H1 (cell line): ENCODE data around the gene TAPBPL. TPM values are rescaled to one million over a fixed set of nuclear protein-coding genes. Genes with fewer than 3 reads are reported as not detected.

Source experiments
- CBX5 ChIP-seq: fragments of 300-800, 300-1000 bp; sonication (generic); IDR thresholded peaks from 2 replicates; pipeline ENCODE4 v1.7.1; 2016; ENCODE audit warnings: antibody characterized with exemption, low read length, low read depth
- KDM4A ChIP-seq: IDR thresholded peaks from one replicate; pipeline ENCODE4 v1.7.1; 2012; ENCODE audit warnings: low read depth, mild to moderate bottlenecking, moderate library complexity, low read length, inconsistent platforms; ENCODE audit not compliant: severe bottlenecking
- PHF8 ChIP-seq: fragments of 200-600 bp; sonication (generic); conservative IDR thresholded peaks from 2 replicates; pipeline ENCODE4 v1.7.1; 2012; ENCODE audit warnings: low read depth, mild to moderate bottlenecking, inconsistent platforms, low read length, moderate library complexity
- SP4 ChIP-seq: IDR thresholded peaks from 2 replicates; pipeline ENCODE4 v1.6.1; 2012; ENCODE audit warnings: low read length, inconsistent platforms
- TAF7 ChIP-seq: optimal IDR thresholded peaks from 2 replicates; pipeline ENCODE3; 2011; ENCODE audit warnings: low read depth, mild to moderate bottlenecking, inconsistent platforms, low read length, moderate library complexity, borderline replicate concordance
- TBP ChIP-seq: IDR thresholded peaks from 2 replicates; pipeline ENCODE4 v1.6.1; 2011; ENCODE audit warnings: low read depth, low read length, improper control_type of control experiment
- polyA plus RNA-seq, 7 experiments: library from polyadenylated mRNA; depleted of rRNA in 3 of 7; stranded (reverse) in 5 of 7; unstranded in 2 of 7; fragments of >200 nt in 5 of 7; fragments of 200-250 nt in 2 of 7; gene quantifications; 1 replicate in 5 of 7; 2 replicates in 1 of 7; 4 replicates in 1 of 7; pipeline versions ENCODE4 v1.2.1 to v1.2.3, GENCODE V29; 2011 to 2013; ENCODE audit warnings: missing spikeins in 2 of 7, mixed read lengths in 2 of 7
- total RNA-seq: library from RNA; stranded (reverse); fragmentation: NEBNext Ultra II Directional; extraction: Animal tissue kit (Norgen Biotek cat#: 25700); gene quantifications from 2 replicates; pipeline ENCODE4 v1.2.1, GENCODE V29; 2021
- TF ChIP-seq, protein P1 (sequence below), 3 experiments: IDR thresholded peaks; 1 replicate in 2 of 3; 2 replicates in 1 of 3; pipeline versions ENCODE4 v1.5.1 to v1.6.1; 2011; ENCODE audit warnings: low read length in 3 of 3, mild to moderate bottlenecking in 3 of 3, inconsistent platforms in 2 of 3, low read depth in 1 of 3, moderate library complexity in 1 of 3; ENCODE audit not compliant: insufficient read depth in 1 of 3; ENCODE audit errors: control extremely low read depth in 1 of 3

Gene TAPBPL
- total and polyA plus RNA-seq, 2 of the 8 experiments (the other 6 are each of a cell fraction or from before 2014, with no cell fraction given): 0.61 to 1.5 TPM

DNA sequence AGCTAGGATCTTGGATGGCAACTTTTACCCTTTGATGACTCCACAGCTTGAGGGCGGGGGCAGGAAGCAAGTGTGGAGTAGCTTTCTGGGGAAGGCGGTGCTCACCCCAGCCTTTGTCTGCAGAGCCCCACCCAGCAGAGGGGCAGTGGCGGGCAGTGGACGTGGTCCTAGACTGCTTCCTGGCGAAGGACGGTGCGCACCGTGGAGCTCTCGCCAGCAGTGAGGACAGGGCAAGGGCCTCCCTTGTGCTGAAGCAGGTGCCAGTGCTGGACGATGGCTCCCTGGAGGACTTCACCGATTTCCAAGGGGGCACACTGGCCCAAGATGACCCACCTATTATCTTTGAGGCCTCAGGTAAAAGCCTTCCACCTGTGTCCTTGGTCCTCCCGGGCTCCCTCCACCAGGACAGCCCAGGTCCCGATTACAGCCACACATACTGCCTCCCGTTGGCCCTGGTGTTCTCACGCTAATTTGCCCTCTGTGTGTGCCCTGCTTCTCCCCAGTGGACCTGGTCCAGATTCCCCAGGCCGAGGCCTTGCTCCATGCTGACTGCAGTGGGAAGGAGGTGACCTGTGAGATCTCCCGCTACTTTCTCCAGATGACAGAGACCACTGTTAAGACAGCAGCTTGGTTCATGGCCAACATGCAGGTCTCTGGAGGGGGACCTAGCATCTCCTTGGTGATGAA, 1.2 kb downstream of the TAPBPL start (continued):
- TF ChIP-seq TAF7: no peak
- TF ChIP-seq, protein P1, sequence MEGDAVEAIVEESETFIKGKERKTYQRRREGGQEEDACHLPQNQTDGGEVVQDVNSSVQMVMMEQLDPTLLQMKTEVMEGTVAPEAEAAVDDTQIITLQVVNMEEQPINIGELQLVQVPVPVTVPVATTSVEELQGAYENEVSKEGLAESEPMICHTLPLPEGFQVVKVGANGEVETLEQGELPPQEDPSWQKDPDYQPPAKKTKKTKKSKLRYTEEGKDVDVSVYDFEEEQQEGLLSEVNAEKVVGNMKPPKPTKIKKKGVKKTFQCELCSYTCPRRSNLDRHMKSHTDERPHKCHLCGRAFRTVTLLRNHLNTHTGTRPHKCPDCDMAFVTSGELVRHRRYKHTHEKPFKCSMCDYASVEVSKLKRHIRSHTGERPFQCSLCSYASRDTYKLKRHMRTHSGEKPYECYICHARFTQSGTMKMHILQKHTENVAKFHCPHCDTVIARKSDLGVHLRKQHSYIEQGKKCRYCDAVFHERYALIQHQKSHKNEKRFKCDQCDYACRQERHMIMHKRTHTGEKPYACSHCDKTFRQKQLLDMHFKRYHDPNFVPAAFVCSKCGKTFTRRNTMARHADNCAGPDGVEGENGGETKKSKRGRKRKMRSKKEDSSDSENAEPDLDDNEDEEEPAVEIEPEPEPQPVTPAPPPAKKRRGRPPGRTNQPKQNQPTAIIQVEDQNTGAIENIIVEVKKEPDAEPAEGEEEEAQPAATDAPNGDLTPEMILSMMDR (IDR thresholded peaks at IDR 0.05; ENCODE audit: control extremely low read depth in 1 of 3, insufficient read depth in 1 of 3, low read depth in 1 of 3, low read length in 3 of 3): no peak
- TF ChIP-seq SP4: no peak
- no peak for TF ChIP-seq CBX5
- no peak for TF ChIP-seq KDM4A
- TF ChIP-seq TBP: no peak
- no peak for TF ChIP-seq PHF8
